ENCODE measurements around the gene TLE7. TPM values are rescaled to one million over a fixed set of nuclear protein-coding genes. Genes with fewer than 3 reads are reported as not detected.
A peak's percentile ranks its signal among the peaks of the same experiment; 100 is the strongest.

The TLE7 gene
- total RNA-seq, 1 donor: not detected

- no peaks in the 10 kb centered on the region for H3K27me3 ChIP-seq (ENCODE audit: insufficient read depth, low read length)
- H3K4me3 ChIP-seq (ENCODE audit: low read length): peak within 1 kb of the TSS; percentile 66
- H3K9me3 ChIP-seq (ENCODE audit: low read depth, low read length): no peaks in the 10 kb centered on the region
- H3K4me1 ChIP-seq (ENCODE audit: insufficient read depth, low read length): peaks cover 9% of the 10 kb centered on the region
Observed at GRCh38 chr16:71461686-71462648, 20.1 kb upstream of the TLE7 start, which contains the start of gene ZNF23. TSS of gene ZNF23 (minus strand) at chr16:71462247. CDS start at chr16:71456796, 5,451 bp downstream.

- H3K4me1 ChIP-seq (ENCODE audit: insufficient read depth, low read length): peaks cover 9% of the 10 kb centered on the region
- no peak overlapping the region for H3K4me3 ChIP-seq (ENCODE audit: low read length)
- H3K27me3 ChIP-seq (ENCODE audit: insufficient read depth, low read length): no peaks in the 10 kb centered on the region
- H3K9me3 ChIP-seq (ENCODE audit: low read depth, low read length): no peaks in the 10 kb centered on the region
Observed at GRCh38 chr16:71460941-71461340, 19.1 kb upstream of the TLE7 start.

- Histone ChIP-seq H3K4me1 (ENCODE audit: insufficient read depth, low read length) (peaks cover 9% of the 10 kb centered on the region), H3K4me3 (ENCODE audit: low read length) (no peak overlapping the region), H3K9me3 (ENCODE audit: low read depth, low read length) (no peaks in the 10 kb centered on the region), H3K27me3 (ENCODE audit: insufficient read depth, low read length) (no peaks in the 10 kb centered on the region)
Observed at GRCh38 chr16:71460236-71460635, 18.4 kb upstream of the TLE7 start.

GRCh38 chr16:71459510-71459909 lies 17.7 kb upstream of the TLE7 start:
- Histone ChIP-seq H3K9me3 (ENCODE audit: low read depth, low read length) (no peaks in the 10 kb centered on the region), H3K4me3 (ENCODE audit: low read length) (no peak overlapping the region), H3K4me1 (ENCODE audit: insufficient read depth, low read length) (peaks cover 9% of the 10 kb centered on the region), H3K27me3 (ENCODE audit: insufficient read depth, low read length) (no peaks in the 10 kb centered on the region)

- Histone ChIP-seq H3K4me3 (ENCODE audit: low read length) (no peak overlapping the region), H3K4me1 (ENCODE audit: insufficient read depth, low read length) (peaks cover 6% of the 10 kb centered on the region), H3K9me3 (ENCODE audit: low read depth, low read length) (no peaks in the 10 kb centered on the region), H3K27me3 (ENCODE audit: insufficient read depth, low read length) (no peaks in the 10 kb centered on the region)
Observed at GRCh38 chr16:71456801-71457200, 14.9 kb upstream of the TLE7 start.

GRCh38 chr16:71453036-71453435 lies 11.2 kb upstream of the TLE7 start:
- no peak overlapping the region for H3K4me3 ChIP-seq (ENCODE audit: low read length)
- H3K4me1 ChIP-seq (ENCODE audit: insufficient read depth, low read length): no peaks in the 10 kb centered on the region
- H3K27me3 ChIP-seq (ENCODE audit: insufficient read depth, low read length): no peaks in the 10 kb centered on the region
- H3K9me3 ChIP-seq (ENCODE audit: low read depth, low read length): peaks cover 30% of the 10 kb centered on the region

- H3K4me3 ChIP-seq (ENCODE audit: low read length): no peak overlapping the region
- no peaks in the 10 kb centered on the region for H3K27me3 ChIP-seq (ENCODE audit: insufficient read depth, low read length)
- H3K9me3 ChIP-seq (ENCODE audit: low read depth, low read length): peaks cover 53% of the 10 kb centered on the region
- no peaks in the 10 kb centered on the region for H3K4me1 ChIP-seq (ENCODE audit: insufficient read depth, low read length)
Observed at GRCh38 chr16:71449020-71449419, 7.2 kb upstream of the TLE7 start.

- Histone ChIP-seq H3K9me3 (ENCODE audit: low read depth, low read length) (peaks cover 53% of the 10 kb centered on the region), H3K4me3 (ENCODE audit: low read length) (no peak overlapping the region), H3K27me3 (ENCODE audit: insufficient read depth, low read length) (no peaks in the 10 kb centered on the region), H3K4me1 (ENCODE audit: insufficient read depth, low read length) (no peaks in the 10 kb centered on the region)
Observed at GRCh38 chr16:71448274-71448866, 6.5 kb upstream of the TLE7 start.

GRCh38 chr16:71443714-71444113 lies 1.9 kb upstream of the TLE7 start:
- no peak overlapping the region for H3K4me3 ChIP-seq (ENCODE audit: low read length)
- H3K27me3 ChIP-seq (ENCODE audit: insufficient read depth, low read length): no peaks in the 10 kb centered on the region
- H3K4me1 ChIP-seq (ENCODE audit: insufficient read depth, low read length): no peaks in the 10 kb centered on the region
- peaks cover 29% of the 10 kb centered on the region for H3K9me3 ChIP-seq (ENCODE audit: low read depth, low read length)

GRCh38 chr16:71441348-71442050 lies 355 bp downstream of the TLE7 start:
- H3K27me3 ChIP-seq (ENCODE audit: insufficient read depth, low read length): no peaks in the 10 kb centered on the region
- H3K4me3 ChIP-seq (ENCODE audit: low read length): no peak overlapping the region
- H3K4me1 ChIP-seq (ENCODE audit: insufficient read depth, low read length): no peaks in the 10 kb centered on the region
- peaks cover 7% of the 10 kb centered on the region for H3K9me3 ChIP-seq (ENCODE audit: low read depth, low read length)

- H3K27me3 ChIP-seq (ENCODE audit: insufficient read depth, low read length): no peaks in the 10 kb centered on the region
- no peak overlapping the region for H3K4me3 ChIP-seq (ENCODE audit: low read length)
- H3K9me3 ChIP-seq (ENCODE audit: low read depth, low read length): peaks cover 4% of the 10 kb centered on the region
- H3K4me1 ChIP-seq (ENCODE audit: insufficient read depth, low read length): no peaks in the 10 kb centered on the region
Observed at GRCh38 chr16:71440669-71441347, 1.0 kb downstream of the TLE7 start.

- Histone ChIP-seq H3K9me3 (ENCODE audit: low read depth, low read length) (no peaks in the 10 kb centered on the region), H3K4me1 (ENCODE audit: insufficient read depth, low read length) (no peaks in the 10 kb centered on the region), H3K27me3 (ENCODE audit: insufficient read depth, low read length) (no peaks in the 10 kb centered on the region)
Observed at GRCh38 chr16:71439523-71439922, 2.3 kb downstream of the TLE7 start.

GRCh38 chr16:71436473-71436872 lies 5.4 kb downstream of the TLE7 start:
- no peaks in the 10 kb centered on the region for H3K27me3 ChIP-seq (ENCODE audit: insufficient read depth, low read length)
- H3K4me3 ChIP-seq (ENCODE audit: low read length): no peak overlapping the region

More at GRCh38 chr16:71439523-71439922, 2.3 kb downstream of the TLE7 start:
- H3K4me3 ChIP-seq (ENCODE audit: low read length): no peak overlapping the region

GRCh38 chr16:71432906-71433305 lies 8.9 kb downstream of the TLE7 start:
- Histone ChIP-seq H3K4me3 (ENCODE audit: low read length) (no peak overlapping the region), H3K4me1 (ENCODE audit: insufficient read depth, low read length) (no peaks in the 10 kb centered on the region), H3K27me3 (ENCODE audit: insufficient read depth, low read length) (peaks cover 4% of the 10 kb centered on the region), H3K9me3 (ENCODE audit: low read depth, low read length) (no peaks in the 10 kb centered on the region)

More at GRCh38 chr16:71436473-71436872, 5.4 kb downstream of the TLE7 start:
- no peaks in the 10 kb centered on the region for H3K9me3 ChIP-seq (ENCODE audit: low read depth, low read length)
- H3K4me1 ChIP-seq (ENCODE audit: insufficient read depth, low read length): no peaks in the 10 kb centered on the region
